Mucosa of rectum (tissue), 2 donors: ENCODE data around the gene WFIKKN1.

Source experiments
- H3K27ac ChIP-seq, 2 donors: one replicate each; pipeline ENCODE4 v1.7.0; 2013; ENCODE audit warnings: inconsistent platforms in 2 of 2, low read depth in 2 of 2, low read length in 2 of 2
- H3K27me3 ChIP-seq, 2 donors: one replicate each; pipeline ENCODE4 v1.7.0; 2013; ENCODE audit warnings: low read length in 2 of 2; ENCODE audit not compliant: control insufficient read depth in 2 of 2, insufficient read depth in 2 of 2
- H3K36me3 ChIP-seq, 2 donors: one replicate each; pipeline ENCODE4 v1.7.0; 2013; ENCODE audit warnings: low read length in 2 of 2; ENCODE audit not compliant: control insufficient read depth in 2 of 2, insufficient read depth in 2 of 2
- H3K4me1 ChIP-seq, 2 donors: one replicate each; pipeline ENCODE4 v1.7.0; 2013; ENCODE audit warnings: low read length in 2 of 2, mild to moderate bottlenecking in 1 of 2; ENCODE audit not compliant: control insufficient read depth in 2 of 2, insufficient read depth in 2 of 2
- H3K4me3 ChIP-seq, 2 donors: one replicate each; pipeline ENCODE4 v1.7.0; 2013; ENCODE audit warnings: low read length in 2 of 2
- H3K9ac ChIP-seq, 2 donors: one replicate each; pipeline ENCODE4 v1.7.0; 2013; ENCODE audit warnings: low read length in 2 of 2, low read depth in 1 of 2, mild to moderate bottlenecking in 1 of 2
- H3K9me3 ChIP-seq, 2 donors: one replicate each; pipeline ENCODE4 v1.7.0; 2013; ENCODE audit warnings: low read length in 2 of 2; ENCODE audit not compliant: control insufficient read depth in 2 of 2
- donor health status: healthy.
- donor health status: Normal muscosa, but diverticular disease.

Gene WFIKKN1

GRCh38 chr16:629185-629832 is 1.5 kb upstream of the WFIKKN1 start:
- Histone ChIP-seq H3K4me1 (peaks cover 4 to 10% of the 10 kb centered on the region in 2 donors), H3K4me3 (no peak overlapping the region), H3K9me3 (no peaks in the 10 kb centered on the region), H3K36me3 (peaks cover 17% of the 10 kb centered on the region in 2 donors), H3K27me3 (no peaks in the 10 kb centered on the region), H3K9ac (no peak overlapping the region), H3K27ac (no peak overlapping the region)

- no peaks in the 10 kb centered on the region for H3K9me3 ChIP-seq
- no peaks in the 10 kb centered on the region for H3K27me3 ChIP-seq
- H3K36me3 ChIP-seq = peaks cover 17% of the 10 kb centered on the region in 2 donors
- H3K4me3 ChIP-seq = no peak overlapping the region
- no peak overlapping the region for H3K9ac ChIP-seq
- peaks cover 4 to 10% of the 10 kb centered on the region in 2 donors for H3K4me1 ChIP-seq
- H3K27ac ChIP-seq = no peak overlapping the region
These were observed 944 bp upstream of the WFIKKN1 start for GRCh38 chr16:629833-630248.

DNA sequence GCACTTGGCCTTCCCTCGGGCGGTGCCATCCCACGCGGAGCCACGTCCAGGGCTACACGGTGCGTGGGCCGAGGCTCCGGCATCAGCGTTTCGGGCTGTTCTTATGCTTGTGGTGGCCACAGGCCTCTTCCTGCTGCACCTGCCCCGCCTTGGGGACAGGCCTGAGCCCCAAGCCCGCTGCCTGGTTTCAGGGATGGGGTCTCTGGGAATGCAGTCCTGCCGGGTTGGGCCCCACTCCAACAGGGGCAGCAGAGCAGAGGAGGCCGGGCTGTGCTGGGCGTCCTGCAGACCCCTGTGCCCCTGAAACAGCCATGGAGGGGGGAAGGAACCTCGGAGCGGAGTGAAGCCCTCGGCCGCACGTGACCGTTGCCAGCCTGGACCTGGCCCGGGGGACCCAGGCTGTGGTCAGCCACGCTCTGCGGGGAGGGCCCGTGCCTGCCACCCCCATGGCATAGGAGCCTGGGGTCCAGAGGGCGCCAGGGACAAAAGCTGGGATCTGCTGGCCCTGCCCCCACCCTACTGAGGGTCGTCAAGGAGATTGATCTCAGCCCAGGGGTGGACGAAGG is 453 bp upstream of the WFIKKN1 start:
- Histone ChIP-seq H3K36me3 (peaks cover 13 to 15% of the 10 kb centered on the region in 2 donors), H3K4me1 (peaks cover 7 to 13% of the 10 kb centered on the region in 2 donors), H3K4me3 (no peak overlapping the region), H3K9ac (no peak overlapping the region), H3K9me3 (no peaks in the 10 kb centered on the region), H3K27ac (no peak overlapping the region), H3K27me3 (no peaks in the 10 kb centered on the region)

- Histone ChIP-seq H3K9me3 (no peaks in the 10 kb centered on the region), H3K36me3 (peaks cover 5 to 8% of the 10 kb centered on the region in 2 donors), H3K4me1 (peaks cover 10 to 16% of the 10 kb centered on the region in 2 donors), H3K4me3 (no peak overlapping the region), H3K27ac (no peak overlapping the region), H3K9ac (no peak overlapping the region), H3K27me3 (no peaks in the 10 kb centered on the region)
These were observed 1.1 kb downstream of the WFIKKN1 start for GRCh38 chr16:631808-632358.

DNA sequence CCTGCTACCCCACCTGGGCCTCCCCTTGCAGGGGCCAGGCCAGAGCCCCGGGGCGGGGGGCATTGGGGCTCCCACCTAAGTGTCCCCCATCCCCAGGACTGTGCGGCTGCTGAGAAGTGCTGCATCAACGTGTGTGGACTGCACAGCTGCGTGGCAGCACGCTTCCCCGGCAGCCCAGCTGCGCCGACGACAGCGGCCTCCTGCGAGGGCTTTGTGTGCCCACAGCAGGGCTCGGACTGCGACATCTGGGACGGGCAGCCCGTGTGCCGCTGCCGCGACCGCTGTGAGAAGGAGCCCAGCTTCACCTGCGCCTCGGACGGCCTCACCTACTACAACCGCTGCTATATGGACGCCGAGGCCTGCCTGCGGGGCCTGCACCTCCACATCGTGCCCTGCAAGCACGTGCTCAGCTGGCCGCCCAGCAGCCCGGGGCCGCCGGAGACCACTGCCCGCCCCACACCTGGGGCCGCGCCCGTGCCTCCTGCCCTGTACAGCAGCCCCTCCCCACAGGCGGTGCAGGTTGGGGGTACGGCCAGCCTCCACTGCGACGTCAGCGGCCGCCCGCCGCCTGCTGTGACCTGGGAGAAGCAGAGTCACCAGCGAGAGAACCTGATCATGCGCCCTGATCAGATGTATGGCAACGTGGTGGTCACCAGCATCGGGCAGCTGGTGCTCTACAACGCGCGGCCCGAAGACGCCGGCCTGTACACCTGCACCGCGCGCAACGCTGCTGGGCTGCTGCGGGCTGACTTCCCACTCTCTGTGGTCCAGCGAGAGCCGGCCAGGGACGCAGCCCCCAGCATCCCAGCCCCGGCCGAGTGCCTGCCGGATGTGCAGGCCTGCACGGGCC is 1.9 kb downstream of the WFIKKN1 start:
- no peak overlapping the region for H3K9ac ChIP-seq
- no peaks in the 10 kb centered on the region for H3K9me3 ChIP-seq
- H3K27me3 ChIP-seq = no peaks in the 10 kb centered on the region
- no peak overlapping the region for H3K4me3 ChIP-seq
- H3K4me1 ChIP-seq = peaks cover 14 to 21% of the 10 kb centered on the region in 2 donors
- H3K27ac ChIP-seq = no peak overlapping the region
- peaks cover 5 to 8% of the 10 kb centered on the region in 2 donors for H3K36me3 ChIP-seq

- Histone ChIP-seq H3K27ac (no peak overlapping the region), H3K36me3 (peaks cover 4 to 5% of the 10 kb centered on the region in 2 donors), H3K9ac (no peak overlapping the region), H3K4me3 (no peak overlapping the region), H3K27me3 (no peaks in the 10 kb centered on the region), H3K9me3 (no peaks in the 10 kb centered on the region), H3K4me1 (peaks cover 14 to 23% of the 10 kb centered on the region in 2 donors)
These were observed 2.7 kb downstream of the WFIKKN1 start for GRCh38 chr16:633336-634050.

DNA sequence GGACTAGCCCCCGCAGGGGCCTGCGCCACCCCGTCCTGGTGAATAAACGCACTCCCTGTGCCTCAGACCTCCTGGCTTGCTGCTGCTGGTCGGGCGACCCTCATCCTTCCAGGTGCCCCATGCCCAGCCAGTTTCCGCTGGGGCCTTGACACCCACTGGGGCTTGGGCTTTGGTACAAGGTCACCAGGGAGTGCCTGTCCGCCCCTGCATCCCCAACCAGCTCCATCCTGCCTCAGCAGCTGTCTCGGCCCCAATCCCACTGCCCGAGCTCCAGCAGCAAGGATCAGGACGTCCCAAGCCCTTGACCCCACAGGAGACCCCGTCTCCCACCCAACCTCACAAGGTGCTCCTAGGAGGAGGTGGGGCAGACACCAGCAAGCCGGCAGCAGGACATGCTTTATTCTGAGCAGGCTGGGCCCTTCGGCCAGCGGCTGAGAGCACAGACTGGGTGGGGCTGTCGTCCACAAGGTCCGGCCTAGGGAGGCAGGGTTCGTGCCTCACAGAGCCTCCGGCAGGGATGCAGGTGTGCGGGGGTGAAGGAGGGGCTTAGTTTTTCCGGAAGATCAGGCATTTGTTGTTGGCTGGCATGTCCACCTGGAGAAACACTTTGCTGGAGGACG is 3.4 kb downstream of the WFIKKN1 start:
- H3K27ac ChIP-seq = no peak overlapping the region
- H3K4me1 ChIP-seq = peaks cover 14 to 23% of the 10 kb centered on the region in 2 donors
- H3K9ac ChIP-seq = no peak overlapping the region
- H3K9me3 ChIP-seq = no peaks in the 10 kb centered on the region
- H3K27me3 ChIP-seq = no peaks in the 10 kb centered on the region
- H3K36me3 ChIP-seq = peaks cover 0 to 5% of the 10 kb centered on the region in 2 donors
- H3K4me3 ChIP-seq = no peak overlapping the region

DNA sequence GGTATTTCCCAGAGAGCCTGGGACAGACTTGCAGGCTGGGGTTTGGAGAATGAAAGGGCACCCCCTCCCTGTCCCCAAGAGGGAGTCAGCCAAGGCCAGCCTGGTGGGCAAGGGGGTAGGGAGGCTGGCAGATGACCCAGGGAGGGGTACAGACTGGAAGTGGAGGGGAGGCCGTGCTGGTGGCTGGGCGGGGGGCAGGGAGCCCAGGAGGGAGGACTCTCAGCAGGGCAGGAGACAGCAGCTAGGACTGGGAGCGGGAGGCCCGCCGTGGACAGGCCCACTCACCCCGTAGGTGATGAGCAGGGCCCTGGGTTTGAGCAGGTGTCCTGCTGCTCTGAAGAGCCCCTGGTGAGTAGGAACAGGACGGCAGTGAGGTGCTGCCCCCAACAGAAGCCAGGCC is 4.2 kb downstream of the WFIKKN1 start:
- peaks cover 14 to 21% of the 10 kb centered on the region in 2 donors for H3K4me1 ChIP-seq

GRCh38 chr16:635573-636205 is 4.9 kb downstream of the WFIKKN1 start:
- peaks cover 14 to 21% of the 10 kb centered on the region in 2 donors for H3K4me1 ChIP-seq
- no peaks in the 10 kb centered on the region for H3K27me3 ChIP-seq
- peak overlapping the region; percentile 91 to 98 for H3K27ac ChIP-seq
- no peaks in the 10 kb centered on the region for H3K9me3 ChIP-seq
- H3K36me3 ChIP-seq = peaks cover 0 to 5% of the 10 kb centered on the region in 2 donors
- peak overlapping the region; percentile 79 to 84 for H3K4me3 ChIP-seq
- peak overlapping the region; percentile 52 to 81 for H3K9ac ChIP-seq

More for the DNA sequence above, 4.2 kb downstream of the WFIKKN1 start:
- Histone ChIP-seq H3K4me3 (peak overlapping the region; percentile 79 to 84), H3K9ac (no peak overlapping the region), H3K9me3 (no peaks in the 10 kb centered on the region), H3K36me3 (peaks cover 0 to 5% of the 10 kb centered on the region in 2 donors), H3K27me3 (no peaks in the 10 kb centered on the region), H3K27ac (no peak overlapping the region)
